ENCODE results near the gene PXDC1. TPM values are rescaled to one million over a fixed set of nuclear protein-coding genes. Genes with fewer than 3 reads are reported as not detected.
A peak's percentile ranks its signal among the peaks of the same experiment; 100 is the strongest.

Gene PXDC1
- total and polyA plus RNA-seq, 2 experiments from 2014 or later = 1.2 to 1.8 TPM

GRCh38 chr6:3785745-3786098, 34.2 kb upstream of the PXDC1 start (continued):
- TF ChIP-seq ZNF462 (CRISPR knock-in tag; IDR thresholded peaks at IDR 0.05) (no peak), JUNB (IDR thresholded peaks at IDR 0.05; ENCODE audit: unreplicated experiment) (no peak), NANOG (IDR thresholded peaks at IDR 0.05; ENCODE audit: borderline replicate concordance) (no peak)

- Mint-ChIP-seq H3K9me3 (no peaks in the 10 kb centered on the region), H3K27me3 (ENCODE audit: insufficient read depth, low read depth, poor library complexity) (peaks cover 3% of the 10 kb centered on the region), H3K4me3 (no peak overlapping the region), H3K4me1 (peaks cover 1% of the 10 kb centered on the region; the same call in 2 of the 3 replicates), H3K36me3 (ENCODE audit: low read depth) (no peaks in the 10 kb centered on the region), H3K27ac (no peak overlapping the region)
- Histone ChIP-seq H3K36me3 (ENCODE audit: insufficient read depth) (no peaks in the 10 kb centered on the region), H3K27me3 (ENCODE audit: insufficient read depth) (no peaks in the 10 kb centered on the region), H3K9me2 (ENCODE audit: insufficient read depth) (no peaks in the 10 kb centered on the region; the same call in 1 of the 2 replicates), H3F3A (replicated peaks; ENCODE audit: low read depth) (no peaks in the 10 kb centered on the region), H3K4me2 (no peak overlapping the region), H3K4me1 (ENCODE audit: insufficient read depth) (no peaks in the 10 kb centered on the region), H3K79me2 (replicated peaks; ENCODE audit: insufficient read depth) (no peaks in the 10 kb centered on the region), H3K4me3 (no peak overlapping the region), H4K20me1 (replicated peaks; ENCODE audit: insufficient read depth) (no peaks in the 10 kb centered on the region), H3K27ac (ENCODE audit: low read depth) (no peak overlapping the region), H2AFZ (0 out of 2 replicates have a peak overlapping the region, but pooled peaks have one; percentile 5)
- TF ChIP-seq ZNF114 (CRISPR knock-in tag; IDR thresholded peaks at IDR 0.05) (no peak), JUNB (IDR thresholded peaks at IDR 0.05; ENCODE audit: unreplicated experiment) (no peak)
- no peak for ATAC-seq
- no peak for DNase-seq (ENCODE audit: low spot score)
These were observed 33.6 kb upstream of the PXDC1 start for GRCh38 chr6:3784885-3785744.
